HEK293 (cell line): Measurements from ENCODE around the gene KRT81.

Experiments used
- EGR2 ChIP-seq: fragments of 450-650 bp; formaldehyde crosslinking; IDR thresholded peaks from 2 replicates; pipeline ENCODE4 v1.5.1; 2016; ENCODE audit warnings: low read depth, missing biosample characterization, missing genetic modification characterization
- GLI4 ChIP-seq: fragments of 450-650 bp; formaldehyde crosslinking; IDR thresholded peaks from 2 replicates; pipeline ENCODE4 v1.5.1; 2016; ENCODE audit warnings: missing biosample characterization, missing genetic modification characterization
- KLF8 ChIP-seq: fragments of 450-650 bp; formaldehyde crosslinking; IDR thresholded peaks from 2 replicates; pipeline ENCODE4 v1.5.1; 2016; ENCODE audit warnings: missing biosample characterization, missing genetic modification characterization
- KLF9 ChIP-seq: fragments of 450-650 bp; formaldehyde crosslinking; IDR thresholded peaks from 2 replicates; pipeline ENCODE4 v1.5.1; 2016; ENCODE audit warnings: missing biosample characterization, missing genetic modification characterization, low read depth
- RBAK ChIP-seq: fragments of 450-650 bp; formaldehyde crosslinking; IDR thresholded peaks from 2 replicates; pipeline ENCODE4 v1.5.1; 2016; ENCODE audit warnings: missing biosample characterization, missing genetic modification characterization
- REPIN1 ChIP-seq: fragments of 450-650 bp; formaldehyde crosslinking; IDR thresholded peaks from 2 replicates; pipeline ENCODE4 v1.5.1; 2017; ENCODE audit warnings: missing biosample characterization, missing genetic modification characterization, low read depth
- ZBTB1 ChIP-seq: fragments of 450-650 bp; formaldehyde crosslinking; IDR thresholded peaks from 2 replicates; pipeline ENCODE4 v1.5.1; 2016; ENCODE audit warnings: missing biosample characterization, missing genetic modification characterization
- ZBTB11 ChIP-seq: fragments of 450-650 bp; formaldehyde crosslinking; conservative IDR thresholded peaks from 2 replicates; pipeline ENCODE4 v1.5.1; 2016; ENCODE audit warnings: low read depth, missing biosample characterization, missing genetic modification characterization
- ZNF121 ChIP-seq: fragments of 450-650 bp; formaldehyde crosslinking; IDR thresholded peaks from 2 replicates; pipeline ENCODE4 v1.5.1; 2016; ENCODE audit warnings: missing biosample characterization, missing genetic modification characterization
- ZNF148 ChIP-seq: fragments of 450-650 bp; formaldehyde crosslinking; IDR thresholded peaks from 2 replicates; pipeline ENCODE4 v1.5.0; 2017; ENCODE audit warnings: missing biosample characterization, missing genetic modification characterization, borderline replicate concordance
- ZNF169 ChIP-seq: fragments of 450-650 bp; formaldehyde crosslinking; IDR thresholded peaks from 2 replicates; pipeline ENCODE4 v1.5.1; 2016; ENCODE audit warnings: missing biosample characterization, missing genetic modification characterization
- ZNF174 ChIP-seq: fragments of 450-650 bp; formaldehyde crosslinking; IDR thresholded peaks from 2 replicates; pipeline ENCODE4 v1.5.0; 2017; ENCODE audit warnings: missing biosample characterization, mild to moderate bottlenecking, missing genetic modification characterization
- ZNF2 ChIP-seq: fragments of 450-650 bp; formaldehyde crosslinking; IDR thresholded peaks from 2 replicates; pipeline ENCODE4 v1.5.1; 2016; ENCODE audit warnings: missing biosample characterization, missing genetic modification characterization
- ZNF211 ChIP-seq: fragments of 450-650 bp; formaldehyde crosslinking; IDR thresholded peaks from 2 replicates; pipeline ENCODE4 v1.5.1; 2016; ENCODE audit warnings: low read depth, missing biosample characterization, missing genetic modification characterization
- ZNF248 ChIP-seq: fragments of 450-650 bp; formaldehyde crosslinking; IDR thresholded peaks from 2 replicates; pipeline ENCODE4 v1.5.1; 2017; ENCODE audit warnings: missing biosample characterization, missing genetic modification characterization
- ZNF302 ChIP-seq: fragments of 450-650 bp; formaldehyde crosslinking; IDR thresholded peaks from 2 replicates; pipeline ENCODE4 v1.5.1; 2016; ENCODE audit warnings: missing biosample characterization, missing genetic modification characterization, low read depth
- ZNF311 ChIP-seq: fragments of 450-650 bp; formaldehyde crosslinking; IDR thresholded peaks from 2 replicates; pipeline ENCODE4 v1.5.1; 2017; ENCODE audit warnings: missing biosample characterization, missing genetic modification characterization, borderline replicate concordance
- ZNF423 ChIP-seq: fragments of 450-650 bp; formaldehyde crosslinking; IDR thresholded peaks from 2 replicates; pipeline ENCODE4 v1.5.1; 2016; ENCODE audit warnings: missing biosample characterization, missing genetic modification characterization
- ZNF488 ChIP-seq: fragments of 450-650 bp; formaldehyde crosslinking; IDR thresholded peaks from 2 replicates; pipeline ENCODE4 v1.5.1; 2016; ENCODE audit warnings: missing biosample characterization, missing genetic modification characterization
- ZNF555 ChIP-seq: fragments of 450-650 bp; formaldehyde crosslinking; conservative IDR thresholded peaks from 2 replicates; pipeline ENCODE4 v1.5.1; 2017; ENCODE audit warnings: missing biosample characterization, mild to moderate bottlenecking, missing genetic modification characterization, inconsistent platforms
- ZNF610 ChIP-seq: fragments of 450-650 bp; formaldehyde crosslinking; IDR thresholded peaks from 2 replicates; pipeline ENCODE4 v1.5.1; 2016; ENCODE audit warnings: missing biosample characterization, missing genetic modification characterization, borderline replicate concordance
- ZNF621 ChIP-seq: fragments of 450-650 bp; formaldehyde crosslinking; IDR thresholded peaks from 2 replicates; pipeline ENCODE4 v1.5.1; 2017; ENCODE audit warnings: missing biosample characterization, missing genetic modification characterization
- ZNF629 ChIP-seq: fragments of 450-650 bp; formaldehyde crosslinking; IDR thresholded peaks from 2 replicates; pipeline ENCODE4 v1.5.1; 2017; ENCODE audit warnings: missing biosample characterization, missing genetic modification characterization
- ZNF707 ChIP-seq: fragments of 450-650 bp; formaldehyde crosslinking; IDR thresholded peaks from 2 replicates; pipeline ENCODE4 v1.5.1; 2016; ENCODE audit warnings: missing biosample characterization, missing genetic modification characterization
- ZNF768 ChIP-seq: fragments of 450-650 bp; formaldehyde crosslinking; IDR thresholded peaks from 2 replicates; pipeline ENCODE4 v1.5.1; 2018; ENCODE audit warnings: missing biosample characterization, mild to moderate bottlenecking, missing genetic modification characterization
- TF ChIP-seq, protein P1 (sequence below): IDR thresholded peaks from 2 replicates; pipeline ENCODE4 v1.6.1; 2011; ENCODE audit warnings: mild to moderate bottlenecking, low read depth, low read length, borderline replicate concordance
- TF ChIP-seq, protein P2 (sequence below): fragments of 450-650 bp; IDR thresholded peaks from 2 replicates; pipeline ENCODE4 v1.5.1; 2018; ENCODE audit warnings: missing biosample characterization, mild to moderate bottlenecking, missing genetic modification characterization
- TF ChIP-seq, protein P3 (sequence below): fragments of 450-650 bp; formaldehyde crosslinking; IDR thresholded peaks from 2 replicates; pipeline ENCODE4 v1.5.1; 2016; ENCODE audit warnings: missing biosample characterization, missing genetic modification characterization
- TF ChIP-seq, protein P4 (sequence below): fragments of 450-650 bp; formaldehyde crosslinking; IDR thresholded peaks from 2 replicates; pipeline ENCODE4 v1.5.1; 2016; ENCODE audit warnings: missing biosample characterization, missing genetic modification characterization, low read depth

Gene KRT81

GRCh38 chr12:52280319-52280795, 11.0 kb downstream of the KRT81 start (continued):
- TF ChIP-seq REPIN1 (tag by site-specific recombination): no peak
- TF ChIP-seq ZNF707: no peak
- no peak for TF ChIP-seq KLF9
- TF ChIP-seq ZNF423 (tag by site-specific recombination): no peak
- TF ChIP-seq, protein P1, sequence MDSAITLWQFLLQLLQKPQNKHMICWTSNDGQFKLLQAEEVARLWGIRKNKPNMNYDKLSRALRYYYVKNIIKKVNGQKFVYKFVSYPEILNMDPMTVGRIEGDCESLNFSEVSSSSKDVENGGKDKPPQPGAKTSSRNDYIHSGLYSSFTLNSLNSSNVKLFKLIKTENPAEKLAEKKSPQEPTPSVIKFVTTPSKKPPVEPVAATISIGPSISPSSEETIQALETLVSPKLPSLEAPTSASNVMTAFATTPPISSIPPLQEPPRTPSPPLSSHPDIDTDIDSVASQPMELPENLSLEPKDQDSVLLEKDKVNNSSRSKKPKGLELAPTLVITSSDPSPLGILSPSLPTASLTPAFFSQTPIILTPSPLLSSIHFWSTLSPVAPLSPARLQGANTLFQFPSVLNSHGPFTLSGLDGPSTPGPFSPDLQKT: no peak
- TF ChIP-seq ZNF248 (tag by site-specific recombination): no peak
- no peak for TF ChIP-seq ZNF302 (tag by site-specific recombination)
- peak; percentile 79 for TF ChIP-seq ZNF629 (tag by site-specific recombination)
- TF ChIP-seq ZNF169 (tag by site-specific recombination): no peak
- TF ChIP-seq KLF8: 0 out of 2 replicates have a peak, but pooled peaks have one; percentile 28
- no peak for TF ChIP-seq ZNF211
- no peak for TF ChIP-seq RBAK
- no peak for TF ChIP-seq ZNF148
- no peak for TF ChIP-seq ZNF610 (tag by site-specific recombination)
- no peak for TF ChIP-seq EGR2 (tag by site-specific recombination)
- no peak for TF ChIP-seq ZNF174
- TF ChIP-seq, protein P2, sequence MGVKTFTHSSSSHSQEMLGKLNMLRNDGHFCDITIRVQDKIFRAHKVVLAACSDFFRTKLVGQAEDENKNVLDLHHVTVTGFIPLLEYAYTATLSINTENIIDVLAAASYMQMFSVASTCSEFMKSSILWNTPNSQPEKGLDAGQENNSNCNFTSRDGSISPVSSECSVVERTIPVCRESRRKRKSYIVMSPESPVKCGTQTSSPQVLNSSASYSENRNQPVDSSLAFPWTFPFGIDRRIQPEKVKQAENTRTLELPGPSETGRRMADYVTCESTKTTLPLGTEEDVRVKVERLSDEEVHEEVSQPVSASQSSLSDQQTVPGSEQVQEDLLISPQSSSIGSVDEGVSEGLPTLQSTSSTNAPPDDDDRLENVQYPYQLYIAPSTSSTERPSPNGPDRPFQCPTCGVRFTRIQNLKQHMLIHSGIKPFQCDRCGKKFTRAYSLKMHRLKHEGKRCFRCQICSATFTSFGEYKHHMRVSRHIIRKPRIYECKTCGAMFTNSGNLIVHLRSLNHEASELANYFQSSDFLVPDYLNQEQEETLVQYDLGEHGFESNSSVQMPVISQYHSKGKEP (tag by site-specific recombination): peak; percentile 80
- TF ChIP-seq ZNF768 (tag by site-specific recombination): no peak
- no peak for TF ChIP-seq ZNF488 (tag by site-specific recombination)
- TF ChIP-seq, protein P3, sequence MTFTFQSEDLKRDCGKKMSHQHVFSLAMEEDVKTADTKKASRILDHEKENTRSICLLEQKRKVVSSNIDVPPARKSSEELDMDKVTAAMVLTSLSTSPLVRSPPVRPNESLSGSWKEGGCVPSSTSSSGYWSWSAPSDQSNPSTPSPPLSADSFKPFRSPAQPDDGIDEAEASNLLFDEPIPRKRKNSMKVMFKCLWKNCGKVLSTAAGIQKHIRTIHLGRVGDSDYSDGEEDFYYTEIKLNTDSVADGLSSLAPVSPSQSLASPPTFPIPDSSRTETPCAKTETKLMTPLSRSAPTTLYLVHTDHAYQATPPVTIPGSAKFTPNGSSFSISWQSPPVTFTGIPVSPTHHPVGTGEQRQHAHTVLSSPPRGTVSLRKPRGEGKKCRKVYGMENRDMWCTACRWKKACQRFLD (tag by site-specific recombination): no peak
- TF ChIP-seq, protein P4, sequence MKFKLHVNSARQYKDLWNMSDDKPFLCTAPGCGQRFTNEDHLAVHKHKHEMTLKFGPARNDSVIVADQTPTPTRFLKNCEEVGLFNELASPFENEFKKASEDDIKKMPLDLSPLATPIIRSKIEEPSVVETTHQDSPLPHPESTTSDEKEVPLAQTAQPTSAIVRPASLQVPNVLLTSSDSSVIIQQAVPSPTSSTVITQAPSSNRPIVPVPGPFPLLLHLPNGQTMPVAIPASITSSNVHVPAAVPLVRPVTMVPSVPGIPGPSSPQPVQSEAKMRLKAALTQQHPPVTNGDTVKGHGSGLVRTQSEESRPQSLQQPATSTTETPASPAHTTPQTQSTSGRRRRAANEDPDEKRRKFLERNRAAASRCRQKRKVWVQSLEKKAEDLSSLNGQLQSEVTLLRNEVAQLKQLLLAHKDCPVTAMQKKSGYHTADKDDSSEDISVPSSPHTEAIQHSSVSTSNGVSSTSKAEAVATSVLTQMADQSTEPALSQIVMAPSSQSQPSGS (tag by site-specific recombination): peak; percentile 84
- no peak for TF ChIP-seq ZBTB11 (tag by site-specific recombination)
- TF ChIP-seq ZNF121 (tag by site-specific recombination): no peak
- TF ChIP-seq GLI4 (tag by site-specific recombination): no peak
- no peak for TF ChIP-seq ZBTB1 (tag by site-specific recombination)
- TF ChIP-seq ZNF311 (tag by site-specific recombination): no peak
- no peak for TF ChIP-seq ZNF2
- no peak for TF ChIP-seq ZNF621
- TF ChIP-seq ZNF555 (tag by site-specific recombination): no peak
